HG03108 (cell line): ENCODE data around the gene UACA.

Experiments
- ATAC-seq: cut with Tn5 transposase; IDR thresholded peaks from one replicate; pipeline ENCODE4 v1.9.1; 2021; ENCODE audit warnings: moderate library complexity; ENCODE audit not compliant: unreplicated experiment

UACA gene

GRCh38 chr15:70605606-70606410 is 157.6 kb downstream of the UACA start:
- ATAC-seq = no peak

GRCh38 chr15:70604666-70605315 is 158.6 kb downstream of the UACA start:
- ATAC-seq = no peak
